NT2/D1 (cell line): Measurements from ENCODE around the gene LARGE1.

ENCODE experiments used
- YY1 ChIP-seq: IDR thresholded peaks from 2 replicates; pipeline ENCODE4 v1.6.1; 2011; ENCODE audit not compliant: insufficient read length, insufficient read depth
- ZNF274 ChIP-seq: IDR thresholded peaks from 2 replicates; pipeline ENCODE4 v1.6.1; 2011; ENCODE audit warnings: mild to moderate bottlenecking, low read depth, low read length

GRCh38 chr22:33723915-33724314 is 196.4 kb downstream of the LARGE1 start:
- no peak for TF ChIP-seq YY1
- no peak for TF ChIP-seq ZNF274
